CD4-positive, alpha-beta T cell treated with Interleukin-12 subunit alpha and Interleukin-12 subunit beta, for 1 hour (primary cell): ENCODE results near the gene GPR107.

Experiments
- DNase-seq: peaks from one replicate; pipeline ENCODE4 v3.0.0-alpha.2; 2020

Gene GPR107

DNA sequence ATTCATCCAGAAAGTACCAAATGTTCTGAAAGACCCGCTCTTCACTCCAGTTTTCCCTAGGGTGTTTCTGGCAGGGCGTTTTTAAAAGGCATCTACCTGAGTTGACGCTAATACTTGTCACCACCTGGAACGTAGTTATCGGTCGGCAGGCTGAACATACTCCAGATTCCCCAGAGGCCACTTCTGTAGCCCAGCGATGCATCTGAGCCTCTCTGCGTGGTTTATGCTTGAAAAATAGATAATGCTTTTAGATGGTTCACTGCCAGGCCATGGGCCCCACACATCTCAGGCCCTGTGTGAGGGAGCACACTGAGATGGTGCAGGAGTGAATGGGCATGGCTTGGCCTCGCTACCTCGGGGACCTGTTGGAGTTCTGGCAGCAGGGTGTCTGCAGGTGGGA lies 85.5 kb downstream of the GPR107 start:
- no peak for DNase-seq

DNA sequence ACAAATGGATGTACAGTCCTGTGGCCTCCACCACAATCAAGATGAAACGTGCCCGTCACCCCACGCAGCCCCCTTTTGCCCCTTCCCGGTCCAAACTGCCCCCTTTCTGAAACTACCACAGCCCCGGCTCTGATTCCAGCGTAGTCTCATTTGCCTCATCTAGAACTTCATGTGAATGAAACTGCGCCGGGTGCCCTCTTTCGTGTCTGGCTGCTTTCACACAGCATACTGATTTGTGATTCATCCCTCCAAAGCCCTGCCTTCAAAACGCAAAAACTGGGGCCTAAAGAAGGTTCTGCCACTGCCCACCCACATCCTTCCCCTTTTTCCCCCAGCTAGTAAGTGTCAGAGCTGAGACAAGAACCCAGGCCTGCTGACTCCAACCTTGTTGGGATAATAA lies 87.0 kb downstream of the GPR107 start:
- no peak for DNase-seq

DNA sequence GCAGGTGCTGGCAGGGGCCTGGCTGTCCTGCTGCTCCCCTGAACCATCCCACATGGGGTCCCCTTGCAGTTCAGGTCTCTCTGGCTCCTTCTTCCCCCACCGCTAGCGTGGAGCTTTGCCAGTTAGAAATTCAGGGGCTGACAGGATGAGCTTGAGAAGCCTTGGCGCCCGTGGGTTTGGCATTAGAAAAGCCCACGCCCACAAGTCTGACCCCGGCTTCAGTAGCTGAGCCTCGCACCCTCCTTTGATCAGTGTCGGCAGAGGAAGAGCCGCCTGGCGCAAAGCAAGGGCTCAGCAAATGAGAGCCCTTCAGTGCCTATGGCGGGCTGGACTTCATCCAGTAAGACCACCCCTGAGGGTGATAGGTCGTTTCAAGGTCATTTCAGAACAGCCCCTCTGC lies 88.3 kb downstream of the GPR107 start:
- DNase-seq: no peak

DNA sequence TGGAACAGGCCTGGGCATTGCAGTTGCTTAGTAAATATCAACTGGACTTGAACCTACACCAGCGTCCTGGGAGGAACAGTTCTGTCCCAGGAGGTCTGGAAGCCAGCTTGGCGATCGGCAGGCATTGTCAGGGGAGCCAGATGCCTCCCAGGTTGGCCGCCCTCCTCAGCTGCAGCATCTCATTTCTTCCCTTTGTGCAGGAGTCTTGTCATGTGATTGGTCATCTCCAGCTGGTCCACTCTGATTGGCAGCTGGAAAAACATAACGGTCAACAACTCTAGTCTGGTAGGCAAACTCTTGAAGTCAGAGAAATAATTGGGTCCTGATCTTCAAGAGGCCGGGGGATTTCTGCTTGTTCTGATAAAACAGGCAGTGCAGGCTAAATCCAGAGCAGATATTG lies 88.9 kb downstream of the GPR107 start:
- no peak for DNase-seq

DNA sequence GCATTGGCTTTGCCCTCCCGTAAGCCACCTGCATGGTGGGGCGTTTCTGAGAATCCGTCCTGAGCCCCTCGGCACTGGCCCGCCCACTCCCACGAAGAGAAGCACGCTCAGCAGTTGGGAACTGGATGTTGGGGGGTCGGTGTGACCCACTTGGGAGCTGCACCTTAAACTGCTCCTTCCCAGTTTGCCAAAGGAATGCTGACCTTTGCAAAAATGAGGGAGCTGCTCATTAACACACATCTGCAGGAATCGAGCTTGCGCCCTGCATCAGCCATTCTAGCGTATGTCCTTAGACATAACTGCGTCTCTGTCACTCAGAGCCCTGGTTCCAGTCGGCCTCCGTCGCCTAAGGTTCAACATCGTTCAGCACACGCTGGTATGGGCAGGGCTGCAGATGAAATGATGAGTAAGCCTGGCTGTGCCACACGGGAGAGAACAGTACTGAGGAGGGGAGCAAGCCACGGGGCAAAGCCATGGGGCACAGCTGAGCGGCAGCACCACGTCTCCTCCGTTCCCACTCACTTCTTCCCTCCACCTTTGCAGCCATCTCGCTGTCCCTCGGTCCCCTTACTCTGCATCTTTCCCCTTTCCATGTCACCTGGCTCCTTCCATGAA lies 89.7 kb downstream of the GPR107 start:
- DNase-seq: no peak

DNA sequence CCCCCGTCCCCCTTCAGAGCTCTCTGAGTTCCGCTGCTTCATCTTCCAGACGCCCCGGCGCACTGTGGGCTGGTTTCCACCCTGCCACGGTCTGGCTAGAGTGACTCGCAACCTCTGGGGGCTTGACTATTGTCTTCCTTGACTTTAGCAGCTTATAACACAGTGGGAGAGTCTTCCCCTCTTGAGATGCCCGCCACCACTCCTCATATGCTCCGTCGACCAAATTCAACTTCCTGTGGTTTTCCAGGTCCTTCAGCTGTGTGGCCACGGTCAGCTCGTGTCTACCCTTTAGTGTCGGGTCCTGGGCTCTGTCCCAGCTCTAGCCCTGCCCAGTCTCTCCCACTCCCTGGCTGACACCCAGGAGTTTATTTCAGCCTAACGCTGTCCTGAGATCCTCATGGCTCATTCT lies 90.3 kb downstream of the GPR107 start:
- DNase-seq: no peak

DNA sequence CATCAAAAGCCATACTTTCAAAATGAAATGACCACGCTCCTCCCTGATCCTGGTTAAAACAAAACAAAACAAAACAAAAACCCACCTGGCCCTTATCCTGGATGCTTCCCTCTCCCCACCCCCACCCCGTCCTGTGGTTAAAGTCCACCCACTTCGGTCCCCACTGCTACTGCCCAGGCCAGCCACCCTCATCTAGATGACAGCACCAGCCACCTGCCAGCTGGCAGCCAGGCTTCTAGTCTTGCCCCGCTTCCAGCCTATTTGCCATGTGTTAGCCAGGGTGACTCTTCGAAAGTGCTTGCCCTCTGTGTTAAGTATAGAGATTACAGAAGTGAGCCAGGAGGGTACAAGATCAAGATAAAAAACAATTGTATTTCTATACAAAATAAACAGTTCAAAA lies 91.0 kb downstream of the GPR107 start:
- no peak for DNase-seq

GRCh38 chr9:130145658-130146057 lies 92.0 kb downstream of the GPR107 start:
- DNase-seq: no peak

DNA sequence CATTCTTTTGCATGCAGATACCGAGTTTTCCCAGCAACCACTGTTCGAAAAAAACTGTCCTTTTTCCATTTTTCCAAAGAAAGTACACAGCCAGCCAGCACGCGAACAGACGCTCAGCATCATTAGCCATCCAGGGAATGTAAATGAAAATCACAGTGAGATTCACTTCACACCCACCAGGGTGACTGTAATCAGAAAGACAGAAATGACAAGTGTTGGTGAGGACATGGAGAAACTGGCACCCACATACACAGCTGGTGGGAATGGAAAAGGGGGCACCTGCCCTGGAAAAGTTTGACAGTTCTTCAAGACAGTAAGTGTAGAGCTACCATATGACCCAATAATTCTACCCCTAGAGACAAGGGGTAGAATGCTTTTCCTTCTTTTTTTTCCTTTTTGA lies 93.5 kb downstream of the GPR107 start:
- DNase-seq: no peak

DNA sequence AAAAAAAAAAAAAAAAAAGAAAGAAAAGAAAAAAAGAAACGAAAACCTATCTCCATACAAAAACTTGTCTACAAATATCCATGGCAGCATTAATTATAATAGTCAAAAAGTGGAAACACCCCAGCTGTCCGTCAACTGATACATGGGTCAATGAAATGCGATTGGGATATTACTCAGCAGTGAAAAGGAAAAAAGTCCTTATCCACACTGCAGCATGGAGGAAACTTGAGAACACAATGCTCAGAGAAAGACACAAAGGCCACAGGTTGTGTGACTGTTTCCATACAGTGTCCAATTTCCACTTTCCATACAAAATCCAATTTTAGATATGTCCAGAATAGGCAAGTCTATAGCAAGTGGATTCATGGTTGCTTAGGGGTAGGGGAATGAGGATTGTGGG lies 94.2 kb downstream of the GPR107 start:
- DNase-seq: no peak

DNA sequence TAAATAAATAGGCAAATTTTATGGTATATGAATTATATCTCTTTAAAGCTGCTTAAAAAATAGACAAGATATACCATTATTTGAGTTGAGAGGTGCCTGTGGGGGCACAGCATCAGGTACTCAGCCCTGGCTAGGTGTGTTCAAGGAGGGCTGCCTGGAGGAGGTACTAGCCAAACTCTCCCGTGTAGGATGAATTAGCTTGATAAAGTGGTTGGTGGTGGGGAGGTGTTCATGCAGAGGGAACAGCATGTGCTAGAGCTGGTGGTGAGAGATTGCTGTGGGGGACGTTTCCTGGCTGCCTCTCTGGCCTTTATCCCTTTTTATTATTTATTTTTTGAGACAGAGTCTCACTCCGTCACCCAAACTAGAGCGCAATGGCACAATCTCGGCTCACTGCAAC lies 95.3 kb downstream of the GPR107 start:
- DNase-seq: no peak

DNA sequence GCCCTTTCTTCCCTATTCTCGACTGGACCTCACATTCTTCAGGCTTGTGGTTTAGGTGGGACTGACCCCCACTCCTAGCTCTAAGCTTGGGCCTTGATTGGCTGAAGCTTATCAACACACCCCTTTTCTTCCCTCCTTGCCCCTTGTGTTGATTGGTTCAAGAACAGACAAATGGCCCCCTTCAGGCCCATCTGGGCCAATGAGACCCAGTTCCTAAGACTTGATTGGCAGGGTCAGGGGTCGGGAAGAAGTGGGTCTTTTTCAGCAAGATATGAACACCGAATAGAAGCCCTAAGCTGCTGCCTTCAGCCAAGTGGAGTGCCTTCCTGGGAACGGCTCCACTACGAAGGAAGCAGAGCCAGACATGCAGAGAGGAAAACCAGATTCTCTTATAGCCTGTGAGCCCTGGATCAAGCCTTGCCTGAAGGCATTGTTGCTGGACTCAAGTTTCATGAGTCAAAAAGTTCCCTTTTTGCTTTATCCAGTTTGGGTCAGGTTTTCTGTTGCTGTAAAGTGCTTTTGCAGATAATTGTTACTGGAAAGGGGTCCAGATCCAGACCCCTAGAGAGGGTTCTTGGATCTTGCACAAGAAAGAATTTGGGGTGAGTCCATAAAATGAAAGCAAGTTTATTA lies 96.1 kb downstream of the GPR107 start:
- DNase-seq: no peak

DNA sequence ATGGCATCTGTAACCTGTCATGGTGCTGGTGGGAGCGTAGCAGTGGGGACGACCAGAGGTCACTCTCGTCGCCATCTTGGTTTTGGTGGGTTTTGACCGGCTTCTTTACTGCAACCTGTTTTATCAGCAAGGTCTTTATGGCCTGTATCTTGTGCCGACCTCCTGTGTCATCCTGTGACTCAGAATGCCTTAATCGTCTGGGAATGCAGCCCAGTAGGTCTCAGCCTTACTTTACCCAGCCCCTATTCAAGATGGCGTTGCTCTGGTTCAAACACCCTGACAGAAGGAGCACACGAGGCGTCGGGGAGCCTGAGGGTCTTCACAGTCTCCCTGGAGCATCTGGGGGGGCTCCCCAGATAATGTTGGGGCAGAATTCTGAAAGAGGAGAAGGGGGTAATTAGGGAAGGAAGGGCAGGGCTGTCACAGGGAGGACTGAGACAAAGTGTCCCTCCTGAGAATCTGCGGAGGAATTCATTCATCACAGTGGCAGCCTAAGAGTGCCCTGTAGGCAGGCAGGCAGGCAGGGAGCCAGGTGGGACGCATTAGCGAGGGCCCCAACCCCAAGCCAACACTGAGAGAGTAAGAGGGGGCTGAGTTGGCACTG lies 97.2 kb downstream of the GPR107 start:
- DNase-seq: no peak

DNA sequence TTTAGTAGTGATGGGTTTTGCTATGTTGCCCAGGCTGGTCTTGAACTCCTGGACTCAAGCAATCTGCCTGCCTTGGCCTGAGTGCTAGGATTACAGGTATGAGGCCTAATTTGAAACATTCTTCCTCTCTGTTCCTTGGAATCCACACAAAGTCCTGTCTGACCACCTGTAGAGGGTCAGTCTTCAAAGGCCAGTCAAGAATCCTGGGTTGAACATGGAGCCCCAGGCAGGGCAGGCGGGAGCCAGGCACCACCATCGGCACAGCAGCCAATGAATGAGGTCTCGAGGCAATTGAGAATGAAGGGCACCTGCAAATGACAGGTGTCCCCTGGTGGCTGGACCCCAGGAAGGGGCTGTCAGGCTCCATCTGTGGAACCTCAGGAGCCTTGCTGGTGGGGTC lies 101.1 kb downstream of the GPR107 start:
- no peak for DNase-seq

GRCh38 chr9:130155647-130156046 lies 101.9 kb downstream of the GPR107 start:
- no peak for DNase-seq

GRCh38 chr9:130156672-130157071 lies 103.0 kb downstream of the GPR107 start:
- DNase-seq: no peak

DNA sequence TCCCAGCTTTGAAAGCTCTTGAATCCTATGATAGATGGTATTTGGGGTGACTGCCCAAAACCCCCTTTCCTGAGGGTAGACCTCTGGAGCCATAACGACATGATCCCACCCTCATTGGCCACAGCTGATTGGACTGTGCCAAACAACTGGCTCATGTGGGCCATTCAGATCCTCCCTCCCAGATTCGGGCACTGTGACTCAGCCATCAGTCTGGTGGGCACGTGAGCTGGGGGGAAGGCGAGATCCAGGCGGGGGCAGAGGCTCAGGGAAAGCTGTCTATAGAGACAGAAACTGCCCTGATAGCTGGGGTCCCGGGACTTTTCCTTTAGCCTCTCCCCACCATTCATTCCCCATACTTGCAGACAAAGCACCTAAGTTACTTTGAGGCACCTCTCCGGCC lies 103.4 kb downstream of the GPR107 start:
- DNase-seq: no peak

DNA sequence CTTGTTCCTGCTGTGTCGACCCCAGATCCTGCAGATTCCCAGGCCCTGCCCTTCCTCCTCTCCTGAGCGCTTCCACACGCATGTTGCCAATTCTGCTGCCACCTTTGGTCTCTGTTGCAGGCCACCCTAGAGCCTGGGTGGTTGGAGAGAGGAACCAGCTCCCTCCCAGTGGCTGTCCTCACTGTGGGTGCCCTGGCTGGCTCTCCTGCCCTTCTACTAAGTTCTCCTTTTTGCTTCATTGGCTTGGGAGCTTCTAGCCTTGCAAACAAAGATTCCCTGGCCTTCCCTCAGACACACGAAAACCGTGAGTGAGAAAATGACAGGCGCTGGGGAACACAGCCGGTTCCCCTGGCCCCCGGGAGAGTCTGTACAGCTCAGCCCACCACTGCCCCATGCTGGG lies 104.3 kb downstream of the GPR107 start:
- DNase-seq: no peak

DNA sequence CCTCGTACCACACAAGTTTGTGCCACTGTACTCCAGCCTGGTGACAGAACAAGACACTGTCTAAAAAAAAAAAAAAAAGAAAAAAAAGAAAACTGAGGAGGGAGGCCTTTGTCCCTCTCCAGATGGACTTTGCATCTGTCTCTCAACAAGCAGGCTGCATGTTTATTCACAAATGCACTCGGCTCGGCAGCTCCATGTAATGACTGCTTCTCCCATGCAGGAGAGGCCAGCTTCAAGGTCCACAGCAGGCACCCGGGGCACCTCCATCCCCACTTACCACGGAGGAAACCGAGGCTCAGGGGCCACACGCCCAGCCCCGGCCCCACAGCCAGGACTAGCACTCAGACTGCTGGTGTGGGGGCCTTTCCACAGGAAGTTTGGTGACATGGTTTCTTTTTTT lies 105.4 kb downstream of the GPR107 start:
- no peak for DNase-seq

GRCh38 chr9:130159915-130160670 lies 106.4 kb downstream of the GPR107 start:
- DNase-seq: no peak

GRCh38 chr9:130160862-130161470 lies 107.3 kb downstream of the GPR107 start:
- DNase-seq: no peak

DNA sequence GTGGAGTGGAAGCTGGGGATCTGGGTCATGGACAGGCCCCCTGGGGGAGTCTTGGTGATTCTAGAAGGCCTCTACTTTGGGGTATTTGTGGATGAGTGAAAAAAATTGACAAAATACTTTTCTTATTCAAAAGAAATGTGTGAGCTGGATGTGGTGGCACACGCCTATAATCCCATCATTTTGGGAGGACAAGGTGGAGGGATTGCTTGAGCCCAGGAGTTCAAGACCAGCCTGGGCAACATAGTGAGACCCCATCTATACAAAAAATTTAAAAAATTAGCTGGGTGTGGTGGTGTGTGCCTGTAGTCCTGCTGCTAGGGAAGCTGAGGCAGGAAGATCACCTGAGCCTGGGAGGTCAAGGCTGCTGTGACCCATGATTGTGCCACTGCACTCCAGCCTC lies 111.9 kb downstream of the GPR107 start:
- no peak for DNase-seq

GRCh38 chr9:130166399-130166798 lies 112.7 kb downstream of the GPR107 start:
- DNase-seq: no peak

- no peak for DNase-seq
Measured at GRCh38 chr9:130167927-130168326, 114.2 kb downstream of the GPR107 start.
